H1 (cell line): ENCODE results near the gene LCLAT1. TPM values are rescaled to one million over a fixed set of nuclear protein-coding genes. Genes with fewer than 3 reads are reported as not detected.

Source experiments
- CTCF ChIA-PET: fragments of 300-600 bp; sonication (Branson Sonifier 250); formaldehyde crosslinking; loops from one replicate; lab custom pipeline; 2021; ENCODE audit not compliant: partially characterized antibody; lab: Charles Lee
- POLR2A ChIA-PET: fragments of 300-600 bp; sonication (Branson Sonifier 250); formaldehyde crosslinking; loops from one replicate; lab custom pipeline; 2021; ENCODE audit warnings: inconsistent platforms; ENCODE audit not compliant: partially characterized antibody; lab: Charles Lee
- DNase-seq, 2 experiments: peaks; one replicate each; pipeline versions ENCODE4 v3.0.0 to v3.0.0-alpha.2; 2010 to 2022; ENCODE audit warnings: low spot score in 2 of 2, low read depth in 1 of 2, mixed read lengths in 1 of 2
- FAIRE-seq: peaks from 2 replicates; lab custom pipeline; 2011; peaks lifted over from hg19 to GRCh38; lab: Jason Lieb, UNC
- H2AFZ ChIP-seq: 2 replicates; pipeline ENCODE4 v1.8.1; 2012; ENCODE audit warnings: low read length, inconsistent platforms
- H2AK5ac ChIP-seq: 2 replicates; pipeline ENCODE4 v1.6.1; 2013; ENCODE audit warnings: low read depth, low read length
- H2BK120ac ChIP-seq: replicated peaks from 2 replicates; pipeline ENCODE3; 2013; ENCODE audit warnings: low read depth, low read length, inconsistent platforms
- H2BK12ac ChIP-seq: 2 replicates; pipeline ENCODE4 v1.6.1; 2013; ENCODE audit warnings: low read depth, low read length
- H2BK15ac ChIP-seq: 2 replicates; pipeline ENCODE4 v1.6.1; 2013; ENCODE audit warnings: low read length
- H2BK20ac ChIP-seq: 2 replicates; pipeline ENCODE4 v1.6.1; 2013; ENCODE audit warnings: low read length
- H2BK5ac ChIP-seq: 2 replicates; pipeline ENCODE4 v1.6.1; 2013; ENCODE audit warnings: low read depth, low read length
- H3K14ac ChIP-seq: 2 replicates; pipeline ENCODE4 v1.6.1; 2013; ENCODE audit warnings: inconsistent platforms; ENCODE audit not compliant: insufficient read length
- H3K18ac ChIP-seq: 2 replicates; pipeline ENCODE4 v1.6.1; 2013; ENCODE audit warnings: low read length; ENCODE audit errors: extremely low read depth
- H3K23ac ChIP-seq: 2 replicates; pipeline ENCODE4 v1.6.1; 2013; ENCODE audit warnings: inconsistent platforms; ENCODE audit not compliant: insufficient read length
- H3K23me2 ChIP-seq: 2 replicates; pipeline ENCODE4 v1.6.1; 2013; ENCODE audit warnings: low read depth, low read length
- H3K27ac ChIP-seq: 2 replicates; pipeline ENCODE4 v1.6.1; 2011; ENCODE audit warnings: low read depth, low read length, inconsistent platforms
- H3K27me3 ChIP-seq, 4 experiments: replicated peaks in 1 of 4; 1 replicate in 1 of 4; 2 replicates in 3 of 4; pipeline versions ENCODE4 v1.6.1 to v1.8.1; 2011 to 2013; ENCODE audit warnings: low read length in 3 of 4, mild to moderate bottlenecking in 3 of 4, inconsistent platforms in 2 of 4, mixed read lengths in 2 of 4, moderate library complexity in 1 of 4; ENCODE audit not compliant: control insufficient read depth in 3 of 4, insufficient read depth in 3 of 4; ENCODE audit errors: extremely low read depth in 1 of 4
- H3K36me3 ChIP-seq, 4 experiments: 2 replicates each; pipeline versions ENCODE4 v1.6.1 to v1.8.1; 2011 to 2013; ENCODE audit warnings: mild to moderate bottlenecking in 4 of 4, low read length in 3 of 4, moderate library complexity in 2 of 4, control low read depth in 1 of 4, inconsistent platforms in 1 of 4; ENCODE audit not compliant: insufficient read depth in 4 of 4, control insufficient read depth in 2 of 4
- H3K4ac ChIP-seq: replicated peaks from 2 replicates; pipeline ENCODE3; 2013; ENCODE audit warnings: low read length, low read depth, mixed read lengths, inconsistent platforms; ENCODE audit not compliant: insufficient read length
- H3K4me1 ChIP-seq, 4 experiments: replicated peaks in 1 of 4; 1 replicate in 1 of 4; 2 replicates in 3 of 4; pipeline versions ENCODE4 v1.6.1 to v1.8.1; 2011 to 2013; ENCODE audit warnings: low read length in 3 of 4, inconsistent platforms in 2 of 4, mixed read lengths in 1 of 4; ENCODE audit not compliant: insufficient read depth in 4 of 4, control insufficient read depth in 3 of 4
- H3K4me2 ChIP-seq, 2 experiments: 2 replicates each; pipeline versions ENCODE4 v1.6.1 to v1.8.1; 2011 to 2013; ENCODE audit warnings: low read depth in 2 of 2, low read length in 2 of 2, control low read depth in 1 of 2, inconsistent platforms in 1 of 2, mild to moderate bottlenecking in 1 of 2; ENCODE audit not compliant: insufficient read depth in 1 of 2
- H3K4me3 ChIP-seq, 4 experiments: fragments of 200-600, 300-600 bp in 1 of 4; sonication (generic), shearing (Covaris generic), sonication (Bioruptor Twin) in 1 of 4; 2 replicates each; pipeline versions ENCODE4 v1.5.1 to v1.8.1; 2011 to 2016; ENCODE audit warnings: low read length in 4 of 4, low read depth in 3 of 4, control low read depth in 2 of 4, inconsistent platforms in 2 of 4, mild to moderate bottlenecking in 2 of 4, mixed read lengths in 1 of 4, moderate library complexity in 1 of 4; ENCODE audit not compliant: insufficient read depth in 2 of 4; ENCODE audit errors: extremely low read depth in 1 of 4
- H3K56ac ChIP-seq: replicated peaks from 2 replicates; pipeline ENCODE3; 2013; ENCODE audit warnings: low read depth, mild to moderate bottlenecking, mixed read lengths, low read length, inconsistent platforms; ENCODE audit not compliant: insufficient read length
- H3K79me1 ChIP-seq: 2 replicates; pipeline ENCODE4 v1.6.1; 2013; ENCODE audit warnings: low read depth, low read length, control low read depth
- H3K79me2 ChIP-seq, 2 experiments: 2 replicates each; pipeline versions ENCODE4 v1.6.1 to v1.8.1; 2012 to 2013; ENCODE audit warnings: low read length in 2 of 2, mild to moderate bottlenecking in 2 of 2, inconsistent platforms in 1 of 2; ENCODE audit not compliant: insufficient read depth in 2 of 2, control insufficient read depth in 1 of 2
- H3K9ac ChIP-seq, 4 experiments: replicated peaks in 1 of 4; 1 replicate in 1 of 4; 2 replicates in 3 of 4; pipeline versions ENCODE4 v1.6.1 to v1.8.1; 2011 to 2013; ENCODE audit warnings: low read depth in 3 of 4, low read length in 3 of 4, control low read depth in 2 of 4, mild to moderate bottlenecking in 2 of 4, moderate library complexity in 2 of 4, inconsistent platforms in 1 of 4; ENCODE audit errors: extremely low read depth in 1 of 4
- H3K9me3 ChIP-seq, 2 experiments: 2 replicates each; pipeline versions ENCODE4 v1.6.1 to v1.8.1; 2012 to 2013; ENCODE audit warnings: mild to moderate bottlenecking in 2 of 2, moderate library complexity in 2 of 2, control low read depth in 1 of 2, inconsistent platforms in 1 of 2, low read depth in 1 of 2, low read length in 1 of 2, mixed read lengths in 1 of 2; ENCODE audit not compliant: insufficient read depth in 2 of 2
- H4K20me1 ChIP-seq, 2 experiments: replicated peaks in 1 of 2; 2 replicates each; pipeline versions ENCODE3 to v1.8.1; 2011 to 2013; ENCODE audit warnings: inconsistent platforms in 2 of 2, low read length in 2 of 2, mild to moderate bottlenecking in 1 of 2; ENCODE audit not compliant: insufficient read depth in 2 of 2, control insufficient read depth in 1 of 2
- H4K5ac ChIP-seq: 2 replicates; pipeline ENCODE4 v1.6.1; 2013; ENCODE audit warnings: low read length, low read depth, mixed read lengths, inconsistent platforms; ENCODE audit not compliant: insufficient read length
- H4K8ac ChIP-seq: 2 replicates; pipeline ENCODE4 v1.8.0; 2013; ENCODE audit warnings: mild to moderate bottlenecking, moderate library complexity, low read length, inconsistent platforms; ENCODE audit not compliant: insufficient read depth; ENCODE audit errors: extremely low read depth
- H4K91ac ChIP-seq: replicated peaks from 2 replicates; pipeline ENCODE3; 2013; ENCODE audit warnings: low read length, mixed read lengths, inconsistent platforms; ENCODE audit not compliant: insufficient read length
- BRCA1 ChIP-seq: IDR thresholded peaks from 2 replicates; pipeline ENCODE4 v1.6.1; 2012; ENCODE audit warnings: low read depth, low read length, improper control_type of control experiment
- EZH2 ChIP-seq: fragments of 200-600 bp; sonication (generic); IDR thresholded peaks from 2 replicates; pipeline ENCODE4 v1.7.1; 2012; ENCODE audit warnings: low read depth, mild to moderate bottlenecking, moderate library complexity, low read length, inconsistent platforms; ENCODE audit not compliant: severe bottlenecking
- KDM5A ChIP-seq: fragments of 200-600 bp; IDR thresholded peaks from 2 replicates; pipeline ENCODE4 v1.7.1; 2012; ENCODE audit warnings: mild to moderate bottlenecking, low read length, inconsistent platforms, mixed read lengths
- PHF8 ChIP-seq: fragments of 200-600 bp; sonication (generic); conservative IDR thresholded peaks from 2 replicates; pipeline ENCODE4 v1.7.1; 2012; ENCODE audit warnings: low read depth, mild to moderate bottlenecking, inconsistent platforms, low read length, moderate library complexity
- POLR2A ChIP-seq, 2 experiments: IDR thresholded peaks; 1 replicate in 1 of 2; 2 replicates in 1 of 2; pipeline ENCODE4 v1.6.1; 2011; ENCODE audit warnings: low read depth in 2 of 2, low read length in 2 of 2, mild to moderate bottlenecking in 2 of 2; ENCODE audit errors: control extremely low read depth in 1 of 2
- POLR2AphosphoS5 ChIP-seq: IDR thresholded peaks from 2 replicates; pipeline ENCODE4 v1.6.1; 2011; ENCODE audit warnings: low read depth, low read length
- SIX5 ChIP-seq: IDR thresholded peaks from 2 replicates; pipeline ENCODE4 v1.6.1; 2011; ENCODE audit warnings: mild to moderate bottlenecking, low read depth, low read length
- SP1 ChIP-seq: IDR thresholded peaks from 2 replicates; pipeline ENCODE4 v1.6.1; 2011; ENCODE audit warnings: low read depth, low read length
- SRF ChIP-seq: IDR thresholded peaks from 2 replicates; pipeline ENCODE4 v1.6.1; 2011; ENCODE audit warnings: mild to moderate bottlenecking, low read depth, low read length, moderate library complexity
- SUZ12 ChIP-seq: fragments of 200-600 bp; sonication (generic); IDR thresholded peaks from 2 replicates; pipeline ENCODE4 v1.6.1; 2012; ENCODE audit warnings: mild to moderate bottlenecking, inconsistent platforms, low read length, moderate library complexity, mixed read lengths
- TAF7 ChIP-seq: optimal IDR thresholded peaks from 2 replicates; pipeline ENCODE3; 2011; ENCODE audit warnings: low read depth, mild to moderate bottlenecking, inconsistent platforms, low read length, moderate library complexity, borderline replicate concordance
- WGBS, 2 experiments: shearing (Covaris generic) in 1 of 2; methylation state at CpG; one replicate each; pipeline versions ENCODE4 v1.1.6 to v1.1.7; 2013 to 2015; ENCODE audit warnings: low lambda C conversion rate in 2 of 2, mixed read lengths in 2 of 2, inconsistent platforms in 1 of 2, low coverage in 1 of 2, missing lambda C conversion rate in 1 of 2; ENCODE audit not compliant: insufficient replicate concordance in 2 of 2, insufficient coverage in 1 of 2, insufficient read length in 1 of 2; ENCODE audit errors: extremely low coverage in 1 of 2, missing lambda C conversion rate in 1 of 2; 5-methylcytosine and 5-hydroxymethylcytosine counted together
- polyA plus RNA-seq, 7 experiments: library from polyadenylated mRNA; depleted of rRNA in 3 of 7; stranded (reverse) in 5 of 7; unstranded in 2 of 7; fragments of >200 nt in 5 of 7; fragments of 200-250 nt in 2 of 7; gene quantifications; 1 replicate in 5 of 7; 2 replicates in 1 of 7; 4 replicates in 1 of 7; pipeline versions ENCODE4 v1.2.1 to v1.2.3, GENCODE V29; 2011 to 2013; ENCODE audit warnings: missing spikeins in 2 of 7, mixed read lengths in 2 of 7
- total RNA-seq: library from RNA; stranded (reverse); fragmentation: NEBNext Ultra II Directional; extraction: Animal tissue kit (Norgen Biotek cat#: 25700); gene quantifications from 2 replicates; pipeline ENCODE4 v1.2.1, GENCODE V29; 2021
- TF ChIP-seq, protein P1 (sequence below): IDR thresholded peaks from 2 replicates; pipeline ENCODE4 v1.6.1; 2012; ENCODE audit warnings: low read length, inconsistent platforms
- TF ChIP-seq, protein P2 (sequence below): IDR thresholded peaks from 2 replicates; pipeline ENCODE4 v1.6.1; 2012; ENCODE audit warnings: inconsistent platforms

LCLAT1 gene
- total and polyA plus RNA-seq, 2 of the 8 experiments (the other 6 are each of a cell fraction or from before 2014, with no cell fraction given) = 7.6 to 22.0 TPM

DNA sequence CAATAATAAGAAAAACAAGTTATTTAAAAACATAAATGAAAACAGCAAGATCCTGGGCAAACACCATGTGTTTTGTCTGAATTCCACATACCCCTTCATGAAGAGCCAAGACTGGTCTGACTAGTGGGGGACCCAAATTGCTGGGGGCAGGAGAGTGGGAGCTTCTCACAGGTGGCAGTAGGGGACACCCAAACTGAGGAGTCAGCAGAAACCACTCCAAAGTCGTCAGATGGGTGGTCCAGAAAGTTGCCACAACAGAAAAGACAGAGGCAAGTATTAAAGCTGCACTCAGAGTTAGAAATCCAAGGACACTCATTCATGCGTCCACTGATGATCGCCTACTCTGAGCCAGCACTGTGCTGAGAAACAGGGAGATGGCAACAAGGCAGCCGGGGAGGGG, 12.3 kb upstream of the LCLAT1 start:
- FAIRE-seq = no peak
- no peak overlapping the region for H4K91ac ChIP-seq
- H3K79me1 ChIP-seq = no peaks in the 10 kb centered on the region
- no peaks in the 10 kb centered on the region for H3K9me3 ChIP-seq
- H3K4me3 ChIP-seq = no peak overlapping the region
- no peak overlapping the region for H3K4me2 ChIP-seq
- H2BK5ac ChIP-seq = no peak overlapping the region
- WGBS, 2 experiments = 84% methylated on average over 4 of the region's 4 CpGs; no CpG with 5 or more reads in 1 of the 2 experiments
- H2BK12ac ChIP-seq = no peak overlapping the region
- H2BK15ac ChIP-seq = no peak overlapping the region
- H2AFZ ChIP-seq = no peak overlapping the region
- H2AK5ac ChIP-seq = no peak overlapping the region
- no peak overlapping the region for H3K27ac ChIP-seq
- no peak overlapping the region for H3K9ac ChIP-seq
- CTCF ChIA-PET = interaction anchor here (0.7 to 1.3 kb wide), 3 partner anchors 9 to 15 kb away, joined by 3 to 4 read pairs (median 3); no protein-coding TSS in a partner anchor
- no peak overlapping the region for H3K56ac ChIP-seq
- no peak overlapping the region for H4K5ac ChIP-seq
- H3K79me2 ChIP-seq = no peaks in the 10 kb centered on the region
- no peak overlapping the region; the same call in 1 of the 2 replicates for H3K18ac ChIP-seq
- H2BK120ac ChIP-seq = no peak overlapping the region
- H3K4me1 ChIP-seq = peaks cover 0 to 3% (median 0%) of the 10 kb centered on the region in 4 experiments; a peak in 2 of 7 replicates
- H3K27me3 ChIP-seq = no peaks in the 10 kb centered on the region
- no peak for DNase-seq
- no peak overlapping the region for H4K8ac ChIP-seq
- no peaks in the 10 kb centered on the region for H3K36me3 ChIP-seq
- H3K4ac ChIP-seq = no peak overlapping the region
- H3K23ac ChIP-seq = no peak overlapping the region
- H3K14ac ChIP-seq = no peak overlapping the region
- H3K23me2 ChIP-seq = no peaks in the 10 kb centered on the region
- no peaks in the 10 kb centered on the region for H4K20me1 ChIP-seq
- POLR2A ChIA-PET = no interaction called here
- no peak overlapping the region for H2BK20ac ChIP-seq
- TF ChIP-seq SUZ12 (no peak), POLR2A (IDR thresholded peaks at IDR 0.05; ENCODE audit: control extremely low read depth in 1 of 2, low read depth in 2 of 2, low read length in 2 of 2) (no peak), EZH2 (no peak), SIX5 (no peak), SRF (no peak), PHF8 (no peak), KDM5A (no peak), SP1 (no peak), TAF7 (no peak), POLR2AphosphoS5 (no peak), BRCA1 (no peak)
- TF ChIP-seq, protein P1, sequence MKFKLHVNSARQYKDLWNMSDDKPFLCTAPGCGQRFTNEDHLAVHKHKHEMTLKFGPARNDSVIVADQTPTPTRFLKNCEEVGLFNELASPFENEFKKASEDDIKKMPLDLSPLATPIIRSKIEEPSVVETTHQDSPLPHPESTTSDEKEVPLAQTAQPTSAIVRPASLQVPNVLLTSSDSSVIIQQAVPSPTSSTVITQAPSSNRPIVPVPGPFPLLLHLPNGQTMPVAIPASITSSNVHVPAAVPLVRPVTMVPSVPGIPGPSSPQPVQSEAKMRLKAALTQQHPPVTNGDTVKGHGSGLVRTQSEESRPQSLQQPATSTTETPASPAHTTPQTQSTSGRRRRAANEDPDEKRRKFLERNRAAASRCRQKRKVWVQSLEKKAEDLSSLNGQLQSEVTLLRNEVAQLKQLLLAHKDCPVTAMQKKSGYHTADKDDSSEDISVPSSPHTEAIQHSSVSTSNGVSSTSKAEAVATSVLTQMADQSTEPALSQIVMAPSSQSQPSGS = no peak
- TF ChIP-seq, protein P2, sequence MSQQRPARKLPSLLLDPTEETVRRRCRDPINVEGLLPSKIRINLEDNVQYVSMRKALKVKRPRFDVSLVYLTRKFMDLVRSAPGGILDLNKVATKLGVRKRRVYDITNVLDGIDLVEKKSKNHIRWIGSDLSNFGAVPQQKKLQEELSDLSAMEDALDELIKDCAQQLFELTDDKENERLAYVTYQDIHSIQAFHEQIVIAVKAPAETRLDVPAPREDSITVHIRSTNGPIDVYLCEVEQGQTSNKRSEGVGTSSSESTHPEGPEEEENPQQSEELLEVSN = no peak
